GM12864 (cell line): ENCODE data around the gene STX16.

ENCODE experiments used
- DNase-seq: peaks from one replicate; pipeline ENCODE4 v3.0.0-alpha.2; 2011; ENCODE audit warnings: low read depth
- H3K4me3 ChIP-seq: 2 replicates; pipeline ENCODE4 v1.5.1; 2011; ENCODE audit warnings: mild to moderate bottlenecking, low read depth, low read length, control low read depth
- CTCF ChIP-seq: IDR thresholded peaks from 2 replicates; pipeline ENCODE4 v1.5.1; 2011; ENCODE audit warnings: low read depth, mild to moderate bottlenecking, moderate library complexity, low read length, control low read depth, inconsistent platforms; ENCODE audit errors: missing control alignments

The STX16 gene

GRCh38 chr20:58657262-58657661 is 6.2 kb downstream of the STX16 start:
- no peak overlapping the region for H3K4me3 ChIP-seq
- DNase-seq = no peak
- no peak for TF ChIP-seq CTCF

- no peak overlapping the region for H3K4me3 ChIP-seq
- TF ChIP-seq CTCF = no peak
- DNase-seq = no peak
Observed at GRCh38 chr20:58657986-58658385, 6.9 kb downstream of the STX16 start.

GRCh38 chr20:58658760-58659159 is 7.7 kb downstream of the STX16 start:
- no peak for TF ChIP-seq CTCF
- no peak for DNase-seq
- H3K4me3 ChIP-seq = no peak overlapping the region

- H3K4me3 ChIP-seq = no peak overlapping the region
- TF ChIP-seq CTCF = no peak
- no peak for DNase-seq
Observed at GRCh38 chr20:58659841-58660240, 8.8 kb downstream of the STX16 start.

GRCh38 chr20:58660855-58661597 is 9.9 kb downstream of the STX16 start:
- DNase-seq = no peak
- TF ChIP-seq CTCF = no peak
- no peak overlapping the region for H3K4me3 ChIP-seq

- TF ChIP-seq CTCF = no peak
- H3K4me3 ChIP-seq = no peak overlapping the region
Observed at GRCh38 chr20:58661598-58662473, 10.8 kb downstream of the STX16 start.

More at GRCh38 chr20:58661598-58662473, 10.8 kb downstream of the STX16 start:
- no peak for DNase-seq
